Measurements from ENCODE around the gene TFF3. TPM values are rescaled to one million over a fixed set of nuclear protein-coding genes. Genes with fewer than 3 reads are reported as not detected.

The TFF3 gene
- total and polyA plus RNA-seq, 10 of the 15 experiments (the other 5 are each of a cell fraction or from before 2014, with no cell fraction given) = not detected

- no peak for TF ChIP-seq NR2C2 (IDR thresholded peaks at IDR 0.05; ENCODE audit: borderline replicate concordance, control insufficient read depth, insufficient read length, low read depth)
- TF ChIP-seq CHD1 (IDR thresholded peaks at IDR 0.05; ENCODE audit: low read depth, low read length) = no peak
- TF ChIP-seq IRF4 (IDR thresholded peaks at IDR 0.05; ENCODE audit: low read depth, low read length) = no peak
- no peak for TF ChIP-seq KDM1A (IDR thresholded peaks at IDR 0.05; ENCODE audit: borderline replicate concordance)
- no peak for TF ChIP-seq CREM (IDR thresholded peaks at IDR 0.05; ENCODE audit: low read depth)
- no peak for TF ChIP-seq ETV6 (conservative IDR thresholded peaks at IDR 0.05 in 1 of 2, IDR thresholded peaks at IDR 0.05 in 1 of 2; ENCODE audit: borderline replicate concordance in 1 of 2, low read depth in 1 of 2)
- no peak for TF ChIP-seq SIX5 (IDR thresholded peaks at IDR 0.05; ENCODE audit: low read depth, low read length, severe bottlenecking)
- no peak for TF ChIP-seq USF1 (IDR thresholded peaks at IDR 0.05; ENCODE audit: borderline replicate concordance, extremely low read length, insufficient read depth, low read depth, low read length)
Observed at GRCh38 chr21:42279341-42279871, 35.8 kb downstream of the TFF3 start (continued).

DNA sequence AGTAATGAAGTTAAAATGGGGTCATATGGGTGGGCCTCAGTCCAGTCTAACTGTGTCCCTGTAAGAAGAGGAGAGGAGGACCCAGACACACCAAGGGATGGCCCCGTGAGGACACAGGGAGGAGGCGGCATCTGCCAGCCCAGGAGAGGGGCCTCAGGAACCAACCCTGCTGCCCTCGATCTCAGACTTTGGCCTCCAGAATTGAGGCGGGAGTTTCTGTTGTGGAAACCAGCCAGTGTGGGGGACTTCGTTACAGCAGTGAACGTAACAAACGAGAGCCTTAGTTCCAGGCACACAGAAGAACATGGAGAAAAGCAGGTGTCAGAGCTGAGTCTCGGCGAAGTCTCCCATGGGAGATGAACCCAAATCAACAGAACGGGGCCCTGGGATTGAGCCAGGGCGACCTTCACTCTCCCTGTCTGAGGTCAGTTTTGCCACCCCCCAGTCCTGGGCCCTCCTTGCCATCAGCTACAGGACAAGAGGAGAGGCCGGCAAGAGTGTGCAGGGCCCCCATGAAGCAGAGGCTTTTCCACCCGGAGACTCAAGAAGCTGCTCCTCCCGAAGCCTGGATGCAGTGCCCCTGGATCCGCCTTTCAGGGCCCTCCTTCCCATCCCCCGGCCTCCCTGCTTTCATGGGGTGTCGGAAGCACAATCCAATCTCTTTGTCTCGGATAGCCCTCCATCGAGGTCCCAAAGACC lies 36.6 kb downstream of the TFF3 start:
- Histone ChIP-seq H3K4me2 (ENCODE audit: control insufficient read depth, insufficient read depth) (no peak overlapping the region), H4K20me1 (ENCODE audit: control insufficient read depth, insufficient read depth) (no peaks in the 10 kb centered on the region), H3K9me3 (replicated peaks; ENCODE audit: control insufficient read depth, insufficient read depth, low read length) (no peaks in the 10 kb centered on the region), H3K27ac (ENCODE audit: control insufficient read depth, insufficient read depth) (no peak overlapping the region), H3K4me3 (no peak overlapping the region), H3K27me3 (replicated peaks in 1 of 2; ENCODE audit: control insufficient read depth in 2 of 2, insufficient read depth in 2 of 2, low read length in 1 of 2) (no peaks in the 10 kb centered on the region), H3K4me1 (ENCODE audit: control insufficient read depth, insufficient read depth, low read length) (no peaks in the 10 kb centered on the region), H3K9ac (ENCODE audit: control insufficient read depth, insufficient read depth, low read length) (no peak overlapping the region), H3K79me2 (ENCODE audit: control insufficient read depth, insufficient read depth, low read length) (no peaks in the 10 kb centered on the region), H3K36me3 (ENCODE audit: control insufficient read depth in 2 of 2, insufficient read depth in 2 of 2, low read length in 1 of 2) (no peaks in the 10 kb centered on the region), H2AFZ (ENCODE audit: control insufficient read depth, low read depth, low read length) (no peak overlapping the region)
- 50% methylated on average over 18 of the region's 19 CpGs for WGBS (ENCODE audit: insufficient coverage, insufficient replicate concordance, low lambda C conversion rate, missing lambda C conversion rate)
- ATAC-seq = no peak
- ChIA-PET CTCF (interaction anchor here (2.1 kb wide), 1 partner anchor 20 kb away, joined by 8 read pairs; no protein-coding TSS in a partner anchor), POLR2A (no interaction called here), RAD21 (ENCODE audit: unreplicated experiment) (interaction anchor here (1.5 kb wide), 1 partner anchor 20 kb away, joined by 4 read pairs; no protein-coding TSS in a partner anchor), SMC1A (ENCODE audit: uncharacterized antibody, unreplicated experiment) (interaction anchor here (1.0 to 1.2 kb wide), 2 partner anchors 22 to 263 kb away, joined by 3 read pairs; no protein-coding TSS in a partner anchor)
- TF ChIP-seq FOXM1 (IDR thresholded peaks at IDR 0.05; ENCODE audit: low read depth, low read length) = no peak
- no peak for DNase-seq (ENCODE audit: low read depth, low spot score)
- no TSS peak for BruUV-seq (replicated peaks)
- in situ Hi-C loops (cut with MboI) (no loop called here), intact Hi-C loops (cut with micrococcal nuclease; ENCODE audit: unreplicated experiment) (no loop called here)
- no peak for FAIRE-seq

Measured in GM12878 (cell line).